CD14-positive monocyte (primary cell): ENCODE results near the gene UNC5A. TPM values are rescaled to one million over a fixed set of nuclear protein-coding genes. Genes with fewer than 3 reads are reported as not detected.
A peak's percentile ranks its signal among the peaks of the same experiment; 100 is the strongest.

Experiments
- DNase-seq, 3 donors: peaks; one replicate each; pipeline ENCODE4 v3.0.0-alpha.2; 2011 to 2022
- H2AFZ ChIP-seq: 2 replicates; pipeline ENCODE4 v1.6.0; 2012; ENCODE audit warnings: mild to moderate bottlenecking, low read depth, low read length, inconsistent platforms; ENCODE audit not compliant: insufficient read depth, poor library complexity, severe bottlenecking
- H3K27ac ChIP-seq, 2 donors: 1 replicate in 1 of 2; 2 replicates in 1 of 2; pipeline ENCODE4 v1.5.1; 2012 to 2013; ENCODE audit warnings: low read length in 2 of 2, control low read depth in 1 of 2, inconsistent platforms in 1 of 2, low read depth in 1 of 2, mild to moderate bottlenecking in 1 of 2
- H3K27me3 ChIP-seq, 2 donors: one replicate each; pipeline versions ENCODE4 v1.6.0 to v1.6.1; 2011 to 2013; ENCODE audit warnings: low read length in 2 of 2; ENCODE audit not compliant: control insufficient read depth in 2 of 2, insufficient read depth in 2 of 2
- H3K36me3 ChIP-seq, 2 donors: replicated peaks in 1 of 2; 1 replicate in 1 of 2; 2 replicates in 1 of 2; pipeline versions ENCODE4 v1.5.1 to v1.6.1; 2012 to 2013; ENCODE audit warnings: low read length in 2 of 2, control low read depth in 1 of 2, inconsistent platforms in 1 of 2, mild to moderate bottlenecking in 1 of 2; ENCODE audit not compliant: insufficient read depth in 2 of 2, control insufficient read depth in 1 of 2
- H3K4me1 ChIP-seq, 2 donors: 1 replicate in 1 of 2; 2 replicates in 1 of 2; pipeline versions ENCODE4 v1.5.1 to v1.6.1; 2012 to 2013; ENCODE audit warnings: low read length in 2 of 2, control low read depth in 1 of 2, inconsistent platforms in 1 of 2, mild to moderate bottlenecking in 1 of 2, moderate library complexity in 1 of 2; ENCODE audit not compliant: insufficient read depth in 2 of 2, control insufficient read depth in 1 of 2
- H3K4me2 ChIP-seq: replicated peaks from 2 replicates; pipeline ENCODE3; 2012; ENCODE audit warnings: low read length, moderate library complexity, mild to moderate bottlenecking; ENCODE audit not compliant: poor library complexity, severe bottlenecking; ENCODE audit errors: extremely low read depth
- H3K4me3 ChIP-seq, 3 experiments: fragments of 200-600 bp in 1 of 3; sonication (generic) in 1 of 3; replicated peaks in 1 of 3; 1 replicate in 2 of 3; 2 replicates in 1 of 3; pipeline ENCODE4 v1.5.1; 2011 to 2013; ENCODE audit warnings: low read length in 3 of 3, mild to moderate bottlenecking in 3 of 3, control low read depth in 2 of 3, low read depth in 2 of 3, inconsistent platforms in 1 of 3, moderate library complexity in 1 of 3
- H3K79me2 ChIP-seq: 2 replicates; pipeline ENCODE4 v1.6.0; 2012; ENCODE audit warnings: mild to moderate bottlenecking, control low read depth, inconsistent platforms, low read length, moderate library complexity; ENCODE audit not compliant: insufficient read depth
- H3K9ac ChIP-seq: 2 replicates; pipeline ENCODE4 v1.6.0; 2017; ENCODE audit warnings: low read length, mild to moderate bottlenecking; ENCODE audit not compliant: insufficient read depth, poor library complexity, severe bottlenecking
- H3K9me3 ChIP-seq, 2 donors: replicated peaks in 1 of 2; 1 replicate in 1 of 2; 2 replicates in 1 of 2; pipeline versions ENCODE4 v1.5.1 to v1.6.1; 2012 to 2013; ENCODE audit warnings: low read length in 2 of 2, control low read depth in 1 of 2; ENCODE audit not compliant: control insufficient read depth in 1 of 2, insufficient read depth in 1 of 2
- H4K20me1 ChIP-seq: 2 replicates; pipeline ENCODE4 v1.6.0; 2012; ENCODE audit warnings: mild to moderate bottlenecking, low read length, control low read depth, moderate library complexity; ENCODE audit not compliant: insufficient read depth
- H3K27ac Mint-ChIP-seq, 7 donors: one replicate each; pipeline ENCODE4 v1.8.0; 2020; ENCODE audit warnings: mild to moderate bottlenecking in 7 of 7, mixed read lengths in 7 of 7, moderate library complexity in 6 of 7, inconsistent platforms in 2 of 7
- H3K27me3 Mint-ChIP-seq, 3 donors: one replicate each; pipeline ENCODE4 v1.8.0; 2021 to 2022; ENCODE audit warnings: low read depth in 3 of 3, mild to moderate bottlenecking in 3 of 3, mixed read lengths in 3 of 3, moderate library complexity in 3 of 3, inconsistent platforms in 1 of 3
- H3K36me3 Mint-ChIP-seq, 2 donors: one replicate each; pipeline ENCODE4 v1.8.0; 2020; ENCODE audit warnings: mixed read lengths in 2 of 2, inconsistent platforms in 1 of 2, mild to moderate bottlenecking in 1 of 2
- H3K4me1 Mint-ChIP-seq: one replicate; pipeline ENCODE4 v1.8.0; 2020; ENCODE audit warnings: mild to moderate bottlenecking, mixed read lengths
- H3K4me3 Mint-ChIP-seq, 2 donors: one replicate each; pipeline ENCODE4 v1.8.0; 2020; ENCODE audit warnings: mild to moderate bottlenecking in 2 of 2, mixed read lengths in 2 of 2, moderate library complexity in 1 of 2
- H3K9me3 Mint-ChIP-seq, 7 donors: one replicate each; pipeline ENCODE4 v1.8.0; 2020 to 2022; ENCODE audit warnings: mixed read lengths in 7 of 7, mild to moderate bottlenecking in 6 of 7, moderate library complexity in 6 of 7, inconsistent platforms in 2 of 7
- WGBS: methylation state at CpG from one replicate; pipeline ENCODE4 v1.1.5; 2013; ENCODE audit warnings: missing lambda C conversion rate; ENCODE audit not compliant: insufficient coverage; 5-methylcytosine and 5-hydroxymethylcytosine counted together
- intact Hi-C, 2 donors: fragments of 100-400 bp; cut with micrococcal nuclease; formaldehyde crosslinking; loops; one replicate each; pipeline versions ENCODE4 v1.15.0 to v1.15.1; 2023
- polyA plus RNA-seq, 3 donors: library from polyadenylated mRNA; depleted of rRNA in 1 of 3; unstranded in 2 of 3; stranded (reverse) in 1 of 3; fragments of 300-500 nt in 2 of 3; fragments of >200 nt in 1 of 3; fragmentation: Illumina TruSeq in 2 of 3; gene quantifications; 1 replicate in 2 of 3; 2 replicates in 1 of 3; pipeline ENCODE4 v1.2.3, GENCODE V29; 2012 to 2021
- TF ChIP-seq, protein P1 (sequence below): fragments of 200-600 bp; IDR thresholded peaks from one replicate; pipeline ENCODE4 v1.8.0; 2022; ENCODE audit warnings: antibody characterized with exemption, mild to moderate bottlenecking

Gene UNC5A
- polyA plus RNA-seq, 3 donors: 0.03 to 0.07 TPM; not detected in 1

DNA sequence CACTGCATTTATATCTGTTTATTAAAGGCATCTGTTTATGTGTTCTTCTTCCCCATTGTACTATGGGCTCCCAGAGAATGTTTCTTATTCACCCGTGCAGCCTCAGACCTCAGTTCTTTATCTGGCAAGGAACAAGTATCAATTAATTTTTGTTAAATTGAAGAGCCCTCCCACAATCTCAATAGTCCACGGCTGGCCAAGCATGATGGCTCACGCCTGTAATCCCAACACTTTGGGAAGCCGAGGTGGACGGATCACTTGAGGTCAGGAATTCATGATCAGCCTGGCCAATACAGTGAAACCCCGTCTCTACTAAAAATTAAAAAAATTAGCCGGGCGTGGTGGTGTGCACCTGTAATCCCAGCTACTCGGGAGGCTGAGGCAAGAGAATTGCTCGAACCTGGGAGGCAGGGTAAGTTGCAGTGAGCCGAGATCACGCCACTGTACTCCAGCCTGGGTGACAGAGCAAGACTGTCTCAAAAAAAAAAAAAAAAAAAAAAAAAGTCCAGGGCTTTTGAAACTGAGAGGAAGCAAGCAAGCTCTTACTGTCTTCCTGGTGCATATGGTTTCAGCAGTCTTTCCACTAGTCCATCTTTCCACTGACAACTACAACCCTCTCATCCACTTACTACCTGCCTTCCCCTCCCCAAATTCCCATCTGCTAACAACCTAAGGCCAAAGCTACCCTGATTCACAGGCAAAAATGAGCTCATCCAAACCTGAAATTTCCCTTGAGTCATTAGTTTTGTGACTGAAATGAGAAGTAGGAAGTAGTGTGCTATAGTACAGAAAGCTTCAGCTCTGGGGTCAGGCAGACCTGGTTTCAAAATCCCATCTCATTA is 91.1 kb downstream of the UNC5A start:
- Histone ChIP-seq H3K27me3 (no peaks in the 10 kb centered on the region), H4K20me1 (no peaks in the 10 kb centered on the region), H3K36me3 (peaks cover 27 to 29% of the 10 kb centered on the region in 2 donors), H3K9me3 (no peaks in the 10 kb centered on the region), H3K9ac (peak overlapping the region; percentile 21), H3K79me2 (peaks cover 47% of the 10 kb centered on the region), H3K4me2 (peak overlapping the region; percentile 94), H3K4me3 (peak overlapping the region in 1 of 3 experiments; percentile 82), H2AFZ (no peak overlapping the region), H3K4me1 (peaks cover 76% of the 10 kb centered on the region in 2 donors), H3K27ac (peak overlapping the region; percentile 83 to 88)
- intact Hi-C loops: no loop called here
- peak overlapping the region; percentile 89 to 98 (median 96) for H3K27ac Mint-ChIP-seq
- WGBS: 60% methylated on average over 10 of the region's 12 CpGs
- peaks cover 0 to 2% (median 0%) of the 10 kb centered on the region in 3 donors for H3K27me3 Mint-ChIP-seq
- peaks cover 35 to 53% of the 10 kb centered on the region in 2 donors for H3K36me3 Mint-ChIP-seq
- no peaks in the 10 kb centered on the region for H3K9me3 Mint-ChIP-seq
- peak overlapping the region; percentile 54 to 74 for H3K4me3 Mint-ChIP-seq
- peak; percentile 75 to 94 (median 85) for DNase-seq
- TF ChIP-seq, protein P1, sequence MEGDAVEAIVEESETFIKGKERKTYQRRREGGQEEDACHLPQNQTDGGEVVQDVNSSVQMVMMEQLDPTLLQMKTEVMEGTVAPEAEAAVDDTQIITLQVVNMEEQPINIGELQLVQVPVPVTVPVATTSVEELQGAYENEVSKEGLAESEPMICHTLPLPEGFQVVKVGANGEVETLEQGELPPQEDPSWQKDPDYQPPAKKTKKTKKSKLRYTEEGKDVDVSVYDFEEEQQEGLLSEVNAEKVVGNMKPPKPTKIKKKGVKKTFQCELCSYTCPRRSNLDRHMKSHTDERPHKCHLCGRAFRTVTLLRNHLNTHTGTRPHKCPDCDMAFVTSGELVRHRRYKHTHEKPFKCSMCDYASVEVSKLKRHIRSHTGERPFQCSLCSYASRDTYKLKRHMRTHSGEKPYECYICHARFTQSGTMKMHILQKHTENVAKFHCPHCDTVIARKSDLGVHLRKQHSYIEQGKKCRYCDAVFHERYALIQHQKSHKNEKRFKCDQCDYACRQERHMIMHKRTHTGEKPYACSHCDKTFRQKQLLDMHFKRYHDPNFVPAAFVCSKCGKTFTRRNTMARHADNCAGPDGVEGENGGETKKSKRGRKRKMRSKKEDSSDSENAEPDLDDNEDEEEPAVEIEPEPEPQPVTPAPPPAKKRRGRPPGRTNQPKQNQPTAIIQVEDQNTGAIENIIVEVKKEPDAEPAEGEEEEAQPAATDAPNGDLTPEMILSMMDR: no peak
- H3K4me1 Mint-ChIP-seq: peaks cover 76% of the 10 kb centered on the region

DNA sequence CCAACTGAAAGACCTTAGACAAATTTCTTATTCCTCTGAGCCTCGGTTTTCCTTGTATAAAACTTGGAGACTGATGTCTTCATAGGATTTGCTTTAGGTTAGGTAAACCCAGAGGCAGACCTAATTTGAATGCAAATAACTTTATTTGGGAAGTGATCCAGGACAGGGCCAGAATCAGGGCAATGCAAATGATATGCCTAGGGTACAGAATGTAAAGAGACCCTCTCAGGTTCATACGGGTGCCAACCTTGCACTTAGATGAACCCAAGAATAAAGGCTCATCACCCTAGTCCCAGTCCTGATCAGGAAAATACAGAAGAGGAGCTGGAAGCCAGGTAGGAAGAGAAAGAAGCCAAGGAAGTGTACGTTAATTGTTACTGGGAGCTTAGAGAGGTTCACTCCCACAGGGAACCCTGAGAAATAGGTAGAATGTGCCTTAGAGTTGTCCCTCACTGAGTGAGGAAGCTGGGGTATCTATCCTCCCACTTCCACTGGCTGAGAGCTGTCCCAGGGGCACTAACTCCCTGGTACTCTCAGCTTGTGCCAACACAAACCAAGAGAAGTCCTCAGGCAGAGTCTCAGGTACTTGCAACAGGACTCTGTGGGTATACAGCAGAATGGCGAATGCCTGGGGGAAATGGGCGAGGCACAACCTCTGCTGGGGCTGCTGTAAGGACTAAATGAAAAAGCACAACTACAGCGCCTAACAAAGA is 91.9 kb downstream of the UNC5A start:
- Mint-ChIP-seq H3K9me3 (no peaks in the 10 kb centered on the region), H3K4me3 (peak overlapping the region in 1 of 2 donors; percentile 19), H3K36me3 (peaks cover 38 to 56% of the 10 kb centered on the region in 2 donors), H3K27ac (peak overlapping the region; percentile 89 to 98 (median 96)), H3K4me1 (peaks cover 68% of the 10 kb centered on the region), H3K27me3 (peaks cover 0 to 2% (median 0%) of the 10 kb centered on the region in 3 donors)
- peaks cover 40% of the 10 kb centered on the region for H3K79me2 ChIP-seq
- H3K27me3 ChIP-seq: no peaks in the 10 kb centered on the region
- 76% methylated on average over 3 of the region's 6 CpGs for WGBS
- H3K27ac ChIP-seq: peak overlapping the region; percentile 83 to 88
- peak overlapping the region; percentile 21 for H3K9ac ChIP-seq
- H3K9me3 ChIP-seq: no peaks in the 10 kb centered on the region
- intact Hi-C loops: no loop called here
- TF ChIP-seq, protein P1: no peak
- no peak for DNase-seq
- peaks cover 35 to 37% of the 10 kb centered on the region in 2 donors for H3K36me3 ChIP-seq
- peaks cover 68 to 69% of the 10 kb centered on the region in 2 donors for H3K4me1 ChIP-seq
- no peaks in the 10 kb centered on the region for H4K20me1 ChIP-seq
- H3K4me3 ChIP-seq: peak overlapping the region in 1 of 3 experiments; percentile 13
- H3K4me2 ChIP-seq: peak overlapping the region; percentile 94
- H2AFZ ChIP-seq: peak overlapping the region; percentile 19
